ENCODE data around the gene CARD14.

The CARD14 gene

GRCh38 chr17:80168371-80168770 lies 1.5 kb upstream of the CARD14 start:
- Mint-ChIP-seq H3K27me3 (peaks cover 3% of the 10 kb centered on the region), H3K27ac (no peak overlapping the region), H3K36me3 (no peaks in the 10 kb centered on the region), H3K4me3 (no peak overlapping the region), H3K4me1 (no peaks in the 10 kb centered on the region), H3K9me3 (no peaks in the 10 kb centered on the region)

- Mint-ChIP-seq H3K27ac (no peak overlapping the region), H3K4me3 (no peak overlapping the region), H3K36me3 (no peaks in the 10 kb centered on the region), H3K27me3 (peaks cover 3% of the 10 kb centered on the region), H3K4me1 (no peaks in the 10 kb centered on the region), H3K9me3 (no peaks in the 10 kb centered on the region)
Observed at GRCh38 chr17:80169107-80169506, 723 bp upstream of the CARD14 start.

GRCh38 chr17:80171681-80172080 lies 1.9 kb downstream of the CARD14 start:
- Mint-ChIP-seq H3K36me3 (no peaks in the 10 kb centered on the region), H3K27ac (no peak overlapping the region), H3K4me1 (no peaks in the 10 kb centered on the region), H3K27me3 (peaks cover 4% of the 10 kb centered on the region), H3K9me3 (no peaks in the 10 kb centered on the region), H3K4me3 (no peak overlapping the region)

- Mint-ChIP-seq H3K4me1 (no peaks in the 10 kb centered on the region), H3K9me3 (no peaks in the 10 kb centered on the region), H3K36me3 (no peaks in the 10 kb centered on the region), H3K27me3 (peaks cover 4% of the 10 kb centered on the region), H3K27ac (no peak overlapping the region), H3K4me3 (no peak overlapping the region)
Observed at GRCh38 chr17:80173126-80173525, 3.3 kb downstream of the CARD14 start.

- H3K36me3 Mint-ChIP-seq: no peaks in the 10 kb centered on the region
- H3K27ac Mint-ChIP-seq: no peak overlapping the region
- H3K9me3 Mint-ChIP-seq: no peaks in the 10 kb centered on the region
- no peaks in the 10 kb centered on the region for H3K4me1 Mint-ChIP-seq
- H3K27me3 Mint-ChIP-seq: peaks cover 4% of the 10 kb centered on the region
- no peak overlapping the region for H3K4me3 Mint-ChIP-seq
Observed at GRCh38 chr17:80173916-80174315, 4.1 kb downstream of the CARD14 start.

- Mint-ChIP-seq H3K9me3 (no peaks in the 10 kb centered on the region), H3K27ac (no peak overlapping the region), H3K27me3 (peaks cover 2% of the 10 kb centered on the region), H3K36me3 (no peaks in the 10 kb centered on the region), H3K4me3 (no peak overlapping the region), H3K4me1 (no peaks in the 10 kb centered on the region)
Observed at GRCh38 chr17:80176757-80177156, 6.9 kb downstream of the CARD14 start.

- H3K9me3 Mint-ChIP-seq: no peaks in the 10 kb centered on the region
- peaks cover 2% of the 10 kb centered on the region for H3K27me3 Mint-ChIP-seq
- no peak overlapping the region for H3K4me3 Mint-ChIP-seq
- no peaks in the 10 kb centered on the region for H3K36me3 Mint-ChIP-seq
- H3K4me1 Mint-ChIP-seq: no peaks in the 10 kb centered on the region
- no peak overlapping the region for H3K27ac Mint-ChIP-seq
Observed at GRCh38 chr17:80177986-80178595, 8.3 kb downstream of the CARD14 start.

- H3K27me3 Mint-ChIP-seq: peaks cover 2% of the 10 kb centered on the region
- H3K27ac Mint-ChIP-seq: no peak overlapping the region
- no peaks in the 10 kb centered on the region for H3K4me1 Mint-ChIP-seq
- H3K4me3 Mint-ChIP-seq: no peak overlapping the region
- H3K9me3 Mint-ChIP-seq: no peaks in the 10 kb centered on the region
- no peaks in the 10 kb centered on the region for H3K36me3 Mint-ChIP-seq
Observed at GRCh38 chr17:80180192-80180591, 10.4 kb downstream of the CARD14 start.

- Mint-ChIP-seq H3K4me1 (no peaks in the 10 kb centered on the region), H3K9me3 (no peaks in the 10 kb centered on the region), H3K4me3 (no peak overlapping the region), H3K27me3 (no peaks in the 10 kb centered on the region), H3K27ac (no peak overlapping the region), H3K36me3 (no peaks in the 10 kb centered on the region)
Observed at GRCh38 chr17:80181431-80181830, 11.6 kb downstream of the CARD14 start.

- Mint-ChIP-seq H3K9me3 (no peaks in the 10 kb centered on the region), H3K4me1 (no peaks in the 10 kb centered on the region), H3K27ac (no peak overlapping the region), H3K36me3 (no peaks in the 10 kb centered on the region), H3K27me3 (no peaks in the 10 kb centered on the region), H3K4me3 (no peak overlapping the region)
Observed at GRCh38 chr17:80182118-80182844, 12.5 kb downstream of the CARD14 start.

- Mint-ChIP-seq H3K9me3 (no peaks in the 10 kb centered on the region), H3K4me1 (no peaks in the 10 kb centered on the region), H3K36me3 (no peaks in the 10 kb centered on the region), H3K27me3 (no peaks in the 10 kb centered on the region), H3K4me3 (no peak overlapping the region), H3K27ac (no peak overlapping the region)
Observed at GRCh38 chr17:80182845-80183223, 13.0 kb downstream of the CARD14 start.

- Mint-ChIP-seq H3K4me1 (no peaks in the 10 kb centered on the region), H3K27me3 (no peaks in the 10 kb centered on the region), H3K27ac (no peak overlapping the region), H3K36me3 (no peaks in the 10 kb centered on the region), H3K4me3 (no peak overlapping the region), H3K9me3 (no peaks in the 10 kb centered on the region)
Observed at GRCh38 chr17:80183581-80184422, 14.0 kb downstream of the CARD14 start.

GRCh38 chr17:80184423-80184714 lies 14.5 kb downstream of the CARD14 start:
- H3K4me3 Mint-ChIP-seq: no peak overlapping the region
- H3K9me3 Mint-ChIP-seq: no peaks in the 10 kb centered on the region
- H3K27ac Mint-ChIP-seq: no peak overlapping the region
- H3K4me1 Mint-ChIP-seq: no peaks in the 10 kb centered on the region
- no peaks in the 10 kb centered on the region for H3K36me3 Mint-ChIP-seq
- no peaks in the 10 kb centered on the region for H3K27me3 Mint-ChIP-seq

GRCh38 chr17:80185968-80186367 lies 16.1 kb downstream of the CARD14 start:
- Mint-ChIP-seq H3K27me3 (peaks cover under 1% of the 10 kb centered on the region), H3K4me3 (no peak overlapping the region), H3K4me1 (no peaks in the 10 kb centered on the region), H3K36me3 (no peaks in the 10 kb centered on the region), H3K9me3 (no peaks in the 10 kb centered on the region), H3K27ac (no peak overlapping the region)

- Mint-ChIP-seq H3K27me3 (peaks cover 3% of the 10 kb centered on the region), H3K27ac (no peak overlapping the region)
Observed at GRCh38 chr17:80187090-80187489, 17.3 kb downstream of the CARD14 start.

GRCh38 chr17:80187515-80187941 lies 17.7 kb downstream of the CARD14 start:
- Mint-ChIP-seq H3K27me3 (peaks cover 3% of the 10 kb centered on the region), H3K4me3 (no peak overlapping the region), H3K36me3 (no peaks in the 10 kb centered on the region), H3K9me3 (no peaks in the 10 kb centered on the region), H3K4me1 (no peaks in the 10 kb centered on the region), H3K27ac (no peak overlapping the region)

More at GRCh38 chr17:80187090-80187489, 17.3 kb downstream of the CARD14 start:
- H3K9me3 Mint-ChIP-seq: no peaks in the 10 kb centered on the region
- H3K36me3 Mint-ChIP-seq: no peaks in the 10 kb centered on the region
- H3K4me1 Mint-ChIP-seq: no peaks in the 10 kb centered on the region
- H3K4me3 Mint-ChIP-seq: no peak overlapping the region
